ENCODE data around the gene GCKR. TPM values are rescaled to one million over a fixed set of nuclear protein-coding genes. Genes with fewer than 3 reads are reported as not detected.

Gene GCKR
- total and polyA plus RNA-seq, 2 of the 13 experiments (the other 11 are each of a cell fraction or from before 2014, with no cell fraction given): 15.2 to 48.3 TPM

GRCh38 chr2:27518113-27518781, 21.6 kb downstream of the GCKR start (continued):
- TF ChIP-seq ZNF484 (CRISPR knock-in tag; IDR thresholded peaks at IDR 0.05; ENCODE audit: borderline replicate concordance, low read depth) (no peak), ZMAT5 (CRISPR knock-in tag; IDR thresholded peaks at IDR 0.05; ENCODE audit: borderline replicate concordance, low read depth) (no peak), ZNF713 (CRISPR knock-in tag; IDR thresholded peaks at IDR 0.05) (no peak), HOXA3 (CRISPR knock-in tag; IDR thresholded peaks at IDR 0.05) (peak; percentile 7; the same call in 1 of the 2 replicates), ZNF512B (CRISPR knock-in tag; IDR thresholded peaks at IDR 0.05; ENCODE audit: borderline replicate concordance) (no peak), ZNF598 (CRISPR knock-in tag; IDR thresholded peaks at IDR 0.05; ENCODE audit: borderline replicate concordance) (no peak), REST (IDR thresholded peaks at IDR 0.05; ENCODE audit: borderline replicate concordance in 1 of 2, low read depth in 1 of 2, low read length in 2 of 2) (no peak), HNF4A (CRISPR knock-in tag; IDR thresholded peaks at IDR 0.05) (no peak), CERS6 (CRISPR knock-in tag; IDR thresholded peaks at IDR 0.05) (no peak), NFE2L2 (IDR thresholded peaks at IDR 0.05; ENCODE audit: low read length) (no peak), NRL (CRISPR knock-in tag; IDR thresholded peaks at IDR 0.05; ENCODE audit: borderline replicate concordance) (no peak), ZKSCAN1 (IDR thresholded peaks at IDR 0.05; ENCODE audit: low read length) (no peak), ZNF205 (CRISPR knock-in tag; IDR thresholded peaks at IDR 0.05) (no peak), SP140L (CRISPR knock-in tag; IDR thresholded peaks at IDR 0.05; ENCODE audit: borderline replicate concordance) (no peak), ZNF709 (CRISPR knock-in tag; IDR thresholded peaks at IDR 0.05) (no peak), ATAD3A (CRISPR knock-in tag; IDR thresholded peaks at IDR 0.05) (no peak), RXRA (CRISPR knock-in tag; IDR thresholded peaks at IDR 0.05) (peak; percentile 74; the same call in 1 of the 2 replicates), HOXA9 (CRISPR knock-in tag; IDR thresholded peaks at IDR 0.05; ENCODE audit: borderline replicate concordance) (no peak), ZSCAN21 (CRISPR knock-in tag; IDR thresholded peaks at IDR 0.05; ENCODE audit: borderline replicate concordance) (no peak), SRY (CRISPR knock-in tag; IDR thresholded peaks at IDR 0.05) (no peak), CEBPB (IDR thresholded peaks at IDR 0.05; ENCODE audit: borderline replicate concordance, low read depth, low read length) (no peak), KLF15 (CRISPR knock-in tag; IDR thresholded peaks at IDR 0.05; ENCODE audit: borderline replicate concordance) (no peak), POLR2AphosphoS5 (IDR thresholded peaks at IDR 0.05; ENCODE audit: low read depth, low read length) (no peak), ISX (CRISPR knock-in tag; conservative IDR thresholded peaks at IDR 0.05) (no peak)

Data from HepG2 (cell line).